Bronchial epithelial cell (primary cell): Measurements from ENCODE around the gene EPX. TPM values are rescaled to one million over a fixed set of nuclear protein-coding genes. Genes with fewer than 3 reads are reported as not detected.
A peak's percentile ranks its signal among the peaks of the same experiment; 100 is the strongest.

Source experiments
- DNase-seq: peaks from one replicate; pipeline ENCODE4 v3.0.0-alpha.2; 2010; ENCODE audit warnings: low read depth
- FAIRE-seq: peaks from 2 replicates; lab custom pipeline; 2011; peaks lifted over from hg19 to GRCh38; lab: Jason Lieb, UNC
- H3K27me3 ChIP-seq: 2 replicates; pipeline ENCODE4 v1.5.1; 2011; ENCODE audit warnings: low read length; ENCODE audit not compliant: control insufficient read depth, insufficient read depth
- H3K36me3 ChIP-seq: 2 replicates; pipeline ENCODE4 v1.5.1; 2011; ENCODE audit warnings: low read length; ENCODE audit not compliant: control insufficient read depth, insufficient read depth
- H3K4me3 ChIP-seq: 2 replicates; pipeline ENCODE4 v1.5.1; 2011; ENCODE audit warnings: mild to moderate bottlenecking, low read depth, low read length, control low read depth
- CTCF ChIP-seq: IDR thresholded peaks from 2 replicates; pipeline ENCODE4 v1.5.1; 2011; ENCODE audit warnings: mild to moderate bottlenecking, moderate library complexity, low read length, control low read depth, inconsistent platforms; ENCODE audit not compliant: insufficient read depth, severe bottlenecking
- total RNA-seq: library from RNA; depleted of rRNA; stranded (reverse); fragments of >200 nt; gene quantifications from 2 replicates; pipeline ENCODE4 v1.2.1, GENCODE V29; 2014

Gene EPX
- total RNA-seq, 1 donor from 2014 or later = not detected

GRCh38 chr17:58219007-58219788 lies 26.7 kb downstream of the EPX start, which contains the start of gene MKS1:
Gene MKS1, minus strand, starts transcription at chr17:58219255. Its CDS starts 25 bp downstream, at chr17:58219230.
- Histone ChIP-seq H3K4me3 (peak within 1 kb of the TSS; percentile 55), H3K27me3 (no peaks in the 10 kb centered on the region), H3K36me3 (peaks cover 5% of the 10 kb centered on the region)
- FAIRE-seq = no peak
- TF ChIP-seq CTCF = peak; percentile 74
- peak; percentile 78 for DNase-seq

- Histone ChIP-seq H3K4me3 (peak overlapping the region; percentile 55), H3K36me3 (peaks cover 3% of the 10 kb centered on the region), H3K27me3 (no peaks in the 10 kb centered on the region)
- no peak for TF ChIP-seq CTCF
- FAIRE-seq (no peak), DNase-seq (peak; percentile 37)
These were observed 27.3 kb downstream of the EPX start for GRCh38 chr17:58219789-58220183.

- no peaks in the 10 kb centered on the region for H3K36me3 ChIP-seq
- DNase-seq (peak; percentile 85), FAIRE-seq (no peak)
- no peaks in the 10 kb centered on the region for H3K27me3 ChIP-seq
- H3K4me3 ChIP-seq = no peak overlapping the region
- TF ChIP-seq CTCF = no peak
These were observed 31.8 kb downstream of the EPX start for GRCh38 chr17:58224315-58224714.

GRCh38 chr17:58227733-58228132 lies 35.2 kb downstream of the EPX start:
- H3K27me3 ChIP-seq = no peaks in the 10 kb centered on the region
- DNase-seq (no peak), FAIRE-seq (no peak)
- H3K36me3 ChIP-seq = no peaks in the 10 kb centered on the region
- TF ChIP-seq CTCF = no peak
- no peak overlapping the region for H3K4me3 ChIP-seq

- DNase-seq (no peak), FAIRE-seq (no peak)
- TF ChIP-seq CTCF = no peak
- Histone ChIP-seq H3K36me3 (no peaks in the 10 kb centered on the region), H3K4me3 (no peak overlapping the region), H3K27me3 (no peaks in the 10 kb centered on the region)
These were observed 36.2 kb downstream of the EPX start for GRCh38 chr17:58228679-58229078.
